Keratinocyte (primary cell): ENCODE data around the gene TTLL4. TPM values are rescaled to one million over a fixed set of nuclear protein-coding genes. Genes with fewer than 3 reads are reported as not detected.

Experiments used
- DNase-seq: peaks from one replicate; pipeline ENCODE4 v3.0.0-alpha.2; 2011; ENCODE audit warnings: low read depth, missing footprints, low spot score
- FAIRE-seq: peaks from 2 replicates; lab custom pipeline; 2011; peaks lifted over from hg19 to GRCh38; lab: Jason Lieb, UNC
- H2AFZ ChIP-seq: 2 replicates; pipeline ENCODE4 v1.6.0; 2012; ENCODE audit warnings: low read length, control low read depth, inconsistent platforms; ENCODE audit not compliant: control insufficient read depth
- H3K27ac ChIP-seq: 2 replicates; pipeline ENCODE4 v1.5.1; 2011; ENCODE audit warnings: low read length; ENCODE audit not compliant: control insufficient read depth, insufficient read depth
- H3K27me3 ChIP-seq: 3 replicates; pipeline ENCODE4 v1.6.0; 2011; ENCODE audit warnings: low read length; ENCODE audit not compliant: control insufficient read depth, insufficient read depth; ENCODE audit errors: extremely low read depth
- H3K36me3 ChIP-seq, 2 experiments: 2 replicates in 1 of 2; 3 replicates in 1 of 2; pipeline ENCODE4 v1.5.1; 2011; ENCODE audit warnings: low read length in 2 of 2, mild to moderate bottlenecking in 1 of 2; ENCODE audit not compliant: control insufficient read depth in 2 of 2, insufficient read depth in 2 of 2; ENCODE audit errors: extremely low read depth in 1 of 2
- H3K4me1 ChIP-seq: 3 replicates; pipeline ENCODE4 v1.5.1; 2011; ENCODE audit warnings: low read length; ENCODE audit not compliant: control insufficient read depth, insufficient read depth; ENCODE audit errors: extremely low read depth
- H3K4me2 ChIP-seq: 3 replicates; pipeline ENCODE4 v1.6.0; 2011; ENCODE audit warnings: low read depth, low read length; ENCODE audit not compliant: control insufficient read depth, insufficient read depth; ENCODE audit errors: extremely low read depth
- H3K4me3 ChIP-seq, 3 experiments: fragments of 200-600 bp in 1 of 3; sonication (generic) in 1 of 3; 2 replicates in 2 of 3; 3 replicates in 1 of 3; pipeline ENCODE4 v1.5.1; 2011 to 2016; ENCODE audit warnings: low read length in 3 of 3, mild to moderate bottlenecking in 3 of 3, control low read depth in 2 of 3, inconsistent platforms in 1 of 3, low read depth in 1 of 3, mixed read lengths in 1 of 3, mixed run types in 1 of 3, moderate library complexity in 1 of 3; ENCODE audit not compliant: control insufficient read depth in 2 of 3, insufficient read depth in 2 of 3; ENCODE audit errors: extremely low read depth in 1 of 3
- H3K79me2 ChIP-seq: 2 replicates; pipeline ENCODE4 v1.6.0; 2012; ENCODE audit warnings: low read length; ENCODE audit not compliant: control insufficient read depth, insufficient read depth
- H3K9ac ChIP-seq: 3 replicates; pipeline ENCODE4 v1.6.0; 2011; ENCODE audit warnings: low read length; ENCODE audit not compliant: control insufficient read depth, insufficient read depth; ENCODE audit errors: extremely low read depth
- H3K9me1 ChIP-seq: 3 replicates; pipeline ENCODE4 v1.6.0; 2011; ENCODE audit warnings: low read length; ENCODE audit not compliant: control insufficient read depth, insufficient read depth; ENCODE audit errors: extremely low read depth
- H3K9me3 ChIP-seq: 2 replicates; pipeline ENCODE4 v1.5.1; 2012; ENCODE audit warnings: low read depth, low read length; ENCODE audit not compliant: control insufficient read depth
- H4K20me1 ChIP-seq: 3 replicates; pipeline ENCODE4 v1.6.0; 2011; ENCODE audit warnings: low read length; ENCODE audit not compliant: control insufficient read depth, insufficient read depth; ENCODE audit errors: extremely low read depth
- CTCF ChIP-seq, 3 experiments: IDR thresholded peaks in 1 of 3; conservative IDR thresholded peaks in 1 of 3; optimal IDR thresholded peaks in 1 of 3; 2 replicates in 2 of 3; 3 replicates in 1 of 3; pipeline versions ENCODE3 to v1.5.1; 2011; ENCODE audit warnings: low read length in 3 of 3, mild to moderate bottlenecking in 3 of 3, moderate library complexity in 2 of 3, control low read depth in 1 of 3, inconsistent platforms in 1 of 3; ENCODE audit not compliant: insufficient read depth in 2 of 3; ENCODE audit errors: extremely low read depth in 1 of 3
- EZH2 ChIP-seq: IDR thresholded peaks from one replicate; pipeline ENCODE4 v1.6.1; 2012; ENCODE audit warnings: inconsistent platforms, mild to moderate bottlenecking, low read length, moderate library complexity
- dilution Hi-C: fragments of 300-500 bp; cut with MboI; formaldehyde crosslinking; loops from one replicate; pipeline ENCODE4 v1.7.0; 2020; ENCODE audit warnings: low sequenced_read_pairs; ENCODE audit not compliant: extremely low pct_ligation_motif_present
- polyA plus RNA-seq, 5 experiments: library from polyadenylated mRNA; depleted of rRNA in 3 of 5; stranded (reverse) in 3 of 5; stranded (forward) in 1 of 5; unstranded in 1 of 5; fragments of >200 nt; gene quantifications; 1 replicate in 1 of 5; 2 replicates in 3 of 5; 3 replicates in 1 of 5; pipeline versions ENCODE4 v1.2.1 to v1.2.3, GENCODE V29; 2011 to 2012; ENCODE audit warnings: missing spikeins in 2 of 5, low read depth in 1 of 5, low replicate concordance in 1 of 5

The TTLL4 gene
- polyA plus RNA-seq, 1 donor (not counting 4 experiments of a cell fraction or from before 2014, with no cell fraction given), result 20.1 TPM

- Histone ChIP-seq H3K36me3 (peaks cover 27 to 37% of the 10 kb centered on the region in 2 experiments), H3K9me1 (no peaks in the 10 kb centered on the region), H3K27ac (no peak overlapping the region), H3K9ac (no peak overlapping the region), H3K27me3 (no peaks in the 10 kb centered on the region), H3K4me3 (no peak overlapping the region), H3K4me2 (no peak overlapping the region), H3K4me1 (peaks cover 4% of the 10 kb centered on the region), H3K9me3 (no peaks in the 10 kb centered on the region), H2AFZ (no peak overlapping the region), H3K79me2 (no peaks in the 10 kb centered on the region), H4K20me1 (no peaks in the 10 kb centered on the region)
- DNase-seq, result no peak
- dilution Hi-C loops, result no loop called here
- FAIRE-seq, result no peak
- TF ChIP-seq EZH2 (no peak), CTCF (optimal IDR thresholded peaks at IDR 0.05 in 1 of 3, IDR thresholded peaks at IDR 0.05 in 1 of 3, conservative IDR thresholded peaks at IDR 0.05 in 1 of 3; ENCODE audit: extremely low read depth in 1 of 3, insufficient read depth in 2 of 3, low read length in 3 of 3) (no peak)
Measured at GRCh38 chr2:218754781-218755180, 44.1 kb downstream of the TTLL4 start.

GRCh38 chr2:218755198-218755566 lies 44.5 kb downstream of the TTLL4 start:
- H3K27me3 ChIP-seq, result no peaks in the 10 kb centered on the region
- H4K20me1 ChIP-seq, result no peaks in the 10 kb centered on the region
- peaks cover 8% of the 10 kb centered on the region for H3K4me1 ChIP-seq
- no peaks in the 10 kb centered on the region for H3K9me1 ChIP-seq
- dilution Hi-C loops, result no loop called here
- no peak overlapping the region for H3K27ac ChIP-seq
- H3K9ac ChIP-seq, result no peak overlapping the region
- FAIRE-seq (no peak), DNase-seq (no peak)
- H3K36me3 ChIP-seq, result peaks cover 23 to 34% of the 10 kb centered on the region in 2 experiments
- no peak overlapping the region for H3K4me2 ChIP-seq
- TF ChIP-seq CTCF (optimal IDR thresholded peaks at IDR 0.05 in 1 of 3, IDR thresholded peaks at IDR 0.05 in 1 of 3, conservative IDR thresholded peaks at IDR 0.05 in 1 of 3; ENCODE audit: extremely low read depth in 1 of 3, insufficient read depth in 2 of 3, low read length in 3 of 3) (no peak), EZH2 (no peak)
- no peak overlapping the region for H3K4me3 ChIP-seq
- H3K79me2 ChIP-seq, result no peaks in the 10 kb centered on the region
- no peak overlapping the region for H2AFZ ChIP-seq
- H3K9me3 ChIP-seq, result no peaks in the 10 kb centered on the region
